Fibroblast of lung (primary cell): ENCODE data around the gene APOBEC2. TPM values are rescaled to one million over a fixed set of nuclear protein-coding genes. Genes with fewer than 3 reads are reported as not detected.

Experiments used
- DNase-seq, 2 donors: peaks; one replicate each; pipeline versions ENCODE4 v3.0.0 to v3.0.0-alpha.2; 2010; ENCODE audit warnings: low read depth in 2 of 2
- H2AFZ ChIP-seq: 2 replicates; pipeline ENCODE4 v1.5.1; 2012; ENCODE audit warnings: low read length, control low read depth, inconsistent platforms
- H3K27ac ChIP-seq: 2 replicates; pipeline ENCODE4 v1.5.1; 2011; ENCODE audit warnings: low read length, control low read depth; ENCODE audit not compliant: insufficient read depth
- H3K27me3 ChIP-seq: 2 replicates; pipeline ENCODE4 v1.5.1; 2011; ENCODE audit warnings: mild to moderate bottlenecking, low read length; ENCODE audit not compliant: control insufficient read depth, insufficient read depth
- H3K36me3 ChIP-seq: 2 replicates; pipeline ENCODE4 v1.5.1; 2011; ENCODE audit warnings: low read length; ENCODE audit not compliant: control insufficient read depth, insufficient read depth
- H3K4me1 ChIP-seq: 2 replicates; pipeline ENCODE4 v1.5.1; 2011; ENCODE audit warnings: low read length; ENCODE audit not compliant: control insufficient read depth, insufficient read depth; ENCODE audit errors: extremely low read depth
- H3K4me2 ChIP-seq: 2 replicates; pipeline ENCODE4 v1.5.1; 2011; ENCODE audit warnings: low read length, control low read depth; ENCODE audit not compliant: insufficient read depth; ENCODE audit errors: extremely low read depth
- H3K4me3 ChIP-seq, 4 experiments: fragments of 200-600 bp in 1 of 4; sonication (generic) in 1 of 4; replicated peaks in 1 of 4; 2 replicates each; pipeline ENCODE4 v1.5.1; 2011 to 2016; ENCODE audit warnings: low read length in 4 of 4, low read depth in 3 of 4, mild to moderate bottlenecking in 3 of 4, control low read depth in 2 of 4, inconsistent platforms in 1 of 4, mixed read lengths in 1 of 4; ENCODE audit not compliant: insufficient read depth in 1 of 4; ENCODE audit errors: control extremely low read depth in 1 of 4
- H3K79me2 ChIP-seq: 2 replicates; pipeline ENCODE4 v1.5.1; 2012; ENCODE audit warnings: mild to moderate bottlenecking, low read length, inconsistent platforms; ENCODE audit not compliant: control insufficient read depth, insufficient read depth
- H3K9ac ChIP-seq: 2 replicates; pipeline ENCODE4 v1.5.1; 2011; ENCODE audit warnings: mild to moderate bottlenecking, low read length, control low read depth; ENCODE audit not compliant: insufficient read depth
- H3K9me3 ChIP-seq: 2 replicates; pipeline ENCODE4 v1.5.1; 2012; ENCODE audit warnings: low read depth, low read length; ENCODE audit not compliant: control insufficient read depth, insufficient read depth
- H4K20me1 ChIP-seq: 2 replicates; pipeline ENCODE4 v1.5.1; 2011; ENCODE audit warnings: low read length; ENCODE audit not compliant: control insufficient read depth, insufficient read depth; ENCODE audit errors: extremely low read depth
- EZH2 ChIP-seq: IDR thresholded peaks from 2 replicates; pipeline ENCODE4 v1.5.1; 2012; ENCODE audit warnings: low read length, control low read depth, mild to moderate bottlenecking; ENCODE audit errors: missing control alignments
- polyA plus RNA-seq, 2 donors: library from polyadenylated mRNA; depleted of rRNA in 1 of 2; stranded (reverse) in 1 of 2; unstranded in 1 of 2; fragments of >200 nt; gene quantifications; 2 replicates each; pipeline ENCODE4 v1.2.1, GENCODE V29; 2011 to 2012; ENCODE audit warnings: missing spikeins in 1 of 2
- total RNA-seq: library from RNA; depleted of rRNA; stranded (reverse); fragments of >200 nt; gene quantifications from 2 replicates; pipeline ENCODE4 v1.2.1, GENCODE V29; 2014
- TF ChIP-seq, protein P1 (sequence below), 2 donors: IDR thresholded peaks in 1 of 2; conservative IDR thresholded peaks in 1 of 2; 1 replicate in 1 of 2; 2 replicates in 1 of 2; pipeline ENCODE4 v1.5.1; 2011 to 2012; ENCODE audit warnings: low read length in 2 of 2, control low read depth in 1 of 2, inconsistent platforms in 1 of 2, low read depth in 1 of 2, mild to moderate bottlenecking in 1 of 2

APOBEC2 gene
- total and polyA plus RNA-seq, 2 donors (not counting 1 experiment from before 2014, with no cell fraction given), result not detected

DNA sequence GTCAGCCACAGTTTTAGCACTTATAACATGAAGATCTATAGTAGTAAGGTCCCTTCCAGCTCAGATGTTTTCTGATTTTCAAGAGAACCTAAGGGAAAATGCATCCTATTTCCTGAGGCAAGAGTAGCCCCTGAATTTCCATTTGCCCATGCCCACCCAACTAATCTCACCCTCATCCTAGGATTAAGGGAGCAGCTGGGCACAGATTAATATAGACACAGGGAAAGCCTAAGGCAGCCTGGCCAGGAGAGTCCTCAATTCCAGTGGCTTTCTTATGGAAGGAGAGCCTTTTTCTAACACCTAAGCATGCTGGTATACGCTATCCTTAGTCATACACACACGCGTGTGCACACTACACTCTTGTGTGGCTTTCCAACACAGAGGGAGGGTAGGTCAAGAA lies 1.5 kb downstream of the APOBEC2 start:
- H3K27me3 ChIP-seq, result no peaks in the 10 kb centered on the region
- DNase-seq, result no peak
- no peaks in the 10 kb centered on the region for H3K79me2 ChIP-seq
- H3K4me3 ChIP-seq, result no peak overlapping the region
- TF ChIP-seq, protein P1, sequence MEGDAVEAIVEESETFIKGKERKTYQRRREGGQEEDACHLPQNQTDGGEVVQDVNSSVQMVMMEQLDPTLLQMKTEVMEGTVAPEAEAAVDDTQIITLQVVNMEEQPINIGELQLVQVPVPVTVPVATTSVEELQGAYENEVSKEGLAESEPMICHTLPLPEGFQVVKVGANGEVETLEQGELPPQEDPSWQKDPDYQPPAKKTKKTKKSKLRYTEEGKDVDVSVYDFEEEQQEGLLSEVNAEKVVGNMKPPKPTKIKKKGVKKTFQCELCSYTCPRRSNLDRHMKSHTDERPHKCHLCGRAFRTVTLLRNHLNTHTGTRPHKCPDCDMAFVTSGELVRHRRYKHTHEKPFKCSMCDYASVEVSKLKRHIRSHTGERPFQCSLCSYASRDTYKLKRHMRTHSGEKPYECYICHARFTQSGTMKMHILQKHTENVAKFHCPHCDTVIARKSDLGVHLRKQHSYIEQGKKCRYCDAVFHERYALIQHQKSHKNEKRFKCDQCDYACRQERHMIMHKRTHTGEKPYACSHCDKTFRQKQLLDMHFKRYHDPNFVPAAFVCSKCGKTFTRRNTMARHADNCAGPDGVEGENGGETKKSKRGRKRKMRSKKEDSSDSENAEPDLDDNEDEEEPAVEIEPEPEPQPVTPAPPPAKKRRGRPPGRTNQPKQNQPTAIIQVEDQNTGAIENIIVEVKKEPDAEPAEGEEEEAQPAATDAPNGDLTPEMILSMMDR (conservative IDR thresholded peaks at IDR 0.05 in 1 of 2, IDR thresholded peaks at IDR 0.05 in 1 of 2; ENCODE audit: low read depth in 1 of 2, low read length in 2 of 2), result no peak
- TF ChIP-seq EZH2, result no peak
- no peaks in the 10 kb centered on the region for H3K9me3 ChIP-seq
- no peaks in the 10 kb centered on the region for H3K36me3 ChIP-seq
- H2AFZ ChIP-seq, result no peak overlapping the region
- no peaks in the 10 kb centered on the region for H4K20me1 ChIP-seq
- no peak overlapping the region for H3K4me2 ChIP-seq
- no peak overlapping the region for H3K9ac ChIP-seq
- H3K27ac ChIP-seq, result no peak overlapping the region
- H3K4me1 ChIP-seq, result no peaks in the 10 kb centered on the region

DNA sequence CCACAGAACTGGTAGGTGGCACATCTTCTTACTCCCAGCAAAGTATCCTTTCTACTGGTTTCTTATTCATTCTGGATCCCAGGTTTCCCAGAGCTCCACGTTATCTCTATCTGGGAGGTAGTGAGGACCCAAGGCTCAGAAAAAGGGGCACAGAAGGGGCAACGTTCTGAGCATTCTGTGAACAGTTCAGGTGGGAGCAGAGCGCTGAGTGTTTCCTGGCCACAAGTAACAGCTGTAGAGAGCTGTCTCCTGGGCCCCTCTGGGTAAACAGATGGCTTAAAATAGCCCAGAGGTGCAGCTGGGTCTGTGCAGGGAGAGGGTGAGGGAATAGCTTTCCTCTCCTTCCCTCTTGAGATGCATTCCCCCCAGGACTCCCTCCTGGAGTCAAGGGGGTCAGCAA lies 2.1 kb downstream of the APOBEC2 start:
- TF ChIP-seq, protein P1 (conservative IDR thresholded peaks at IDR 0.05 in 1 of 2, IDR thresholded peaks at IDR 0.05 in 1 of 2; ENCODE audit: low read depth in 1 of 2, low read length in 2 of 2), result no peak
- TF ChIP-seq EZH2, result no peak
- Histone ChIP-seq H3K4me1 (no peaks in the 10 kb centered on the region), H3K4me2 (no peak overlapping the region), H3K9me3 (no peaks in the 10 kb centered on the region), H3K4me3 (no peak overlapping the region), H2AFZ (no peak overlapping the region), H3K79me2 (no peaks in the 10 kb centered on the region), H4K20me1 (no peaks in the 10 kb centered on the region), H3K27me3 (no peaks in the 10 kb centered on the region), H3K27ac (no peak overlapping the region), H3K9ac (no peak overlapping the region), H3K36me3 (no peaks in the 10 kb centered on the region)
- no peak for DNase-seq

DNA sequence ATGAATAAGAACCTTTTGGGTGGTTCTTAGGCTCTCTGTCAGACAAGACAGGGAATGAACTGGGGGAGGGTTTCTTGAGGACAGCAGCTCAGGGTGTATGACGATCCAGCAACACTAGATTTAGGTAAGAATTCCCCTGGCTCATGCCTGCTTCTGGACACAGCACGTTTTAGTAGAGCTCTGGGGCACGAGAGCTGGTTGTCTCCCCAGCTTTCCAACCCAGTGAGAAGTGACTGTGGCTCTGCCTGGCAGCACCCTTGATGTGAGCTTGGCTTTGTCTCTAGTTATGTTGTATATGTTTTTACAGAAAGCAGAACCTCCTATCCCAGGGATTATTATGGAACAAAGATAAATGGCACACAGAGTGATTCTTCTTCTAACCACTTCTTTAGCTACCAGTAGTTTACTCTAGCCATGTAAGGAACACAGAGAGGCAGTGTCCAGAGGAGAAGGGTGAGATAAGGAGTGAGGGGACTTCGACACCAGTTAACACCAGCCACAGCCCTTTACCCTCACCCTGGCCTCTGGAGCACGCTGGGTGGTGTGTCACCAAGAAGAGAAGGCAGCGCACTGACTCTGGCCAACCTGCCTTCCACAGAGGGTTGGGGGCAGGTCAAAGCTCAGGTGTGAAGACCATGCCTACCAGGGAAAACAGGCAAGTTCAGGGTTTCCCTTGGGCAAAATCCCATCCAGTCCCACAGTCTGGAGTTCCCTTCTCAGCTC lies 3.9 kb downstream of the APOBEC2 start:
- no peak for DNase-seq
- Histone ChIP-seq H3K27ac (no peak overlapping the region), H4K20me1 (no peaks in the 10 kb centered on the region), H3K79me2 (no peaks in the 10 kb centered on the region), H3K4me1 (no peaks in the 10 kb centered on the region), H3K9me3 (no peaks in the 10 kb centered on the region), H3K27me3 (no peaks in the 10 kb centered on the region), H3K4me2 (no peak overlapping the region), H2AFZ (no peak overlapping the region), H3K9ac (no peak overlapping the region), H3K4me3 (no peak overlapping the region), H3K36me3 (no peaks in the 10 kb centered on the region)
- TF ChIP-seq, protein P1 (conservative IDR thresholded peaks at IDR 0.05 in 1 of 2, IDR thresholded peaks at IDR 0.05 in 1 of 2; ENCODE audit: low read depth in 1 of 2, low read length in 2 of 2), result no peak
- no peak for TF ChIP-seq EZH2
